ENCODE data around the gene CGB8.
"Not testable (repeated sequence)": the region's sequence is repeated elsewhere in the genome, so short reads cannot be mapped to it uniquely, and the experiment has no call there.

CGB8 gene

DNA sequence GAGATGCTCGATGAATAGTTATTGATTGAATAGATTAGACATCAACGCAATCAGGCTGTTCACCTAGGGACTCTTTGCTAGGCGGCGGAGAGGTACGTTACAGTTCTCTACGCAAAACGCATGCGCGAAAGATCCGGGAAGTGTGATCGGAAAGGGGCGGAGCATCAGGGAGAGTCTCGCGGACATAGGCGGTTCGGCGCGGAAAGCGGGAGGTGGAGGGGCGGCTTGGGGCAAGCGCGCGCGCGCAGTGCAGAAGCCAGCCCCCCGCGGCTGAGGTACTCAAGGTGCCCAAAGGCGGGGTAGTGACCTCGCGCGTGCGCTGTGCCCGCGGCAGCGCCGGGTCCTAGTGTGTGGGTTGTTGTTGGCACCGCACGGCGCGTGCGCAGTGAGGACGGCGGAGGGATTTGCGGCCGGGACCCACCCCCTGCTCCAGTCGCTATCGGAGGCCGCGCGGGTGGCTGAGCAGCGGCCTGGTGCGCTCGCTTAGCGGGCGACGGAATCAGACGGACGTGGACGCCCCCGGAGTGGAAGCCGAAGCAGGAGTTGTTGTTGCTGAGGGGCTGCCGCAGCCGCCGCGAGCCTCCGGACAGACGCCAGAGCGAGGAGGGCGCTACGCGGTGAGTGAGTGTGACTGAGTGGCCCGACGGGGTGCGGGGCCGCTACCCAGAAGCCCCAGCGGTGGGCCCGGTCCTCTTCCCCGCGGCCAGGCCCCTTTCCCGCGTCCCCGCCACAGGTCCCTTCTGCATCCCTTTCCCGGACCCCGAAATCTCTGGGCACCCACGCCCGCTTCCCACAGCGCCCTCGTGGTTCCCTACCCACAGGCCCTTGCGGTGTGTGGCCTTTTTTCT is 36.3 kb upstream of the CGB8 start, which contains the start of gene SNRNP70:
SNRNP70 (plus strand) TSS at position 432 of the 848 bp plus-strand sequence. CDS start 964 bp downstream, outside the sequence.
- DNase-seq (ENCODE audit: low read depth) = peak; percentile 98
- TF ChIP-seq, protein P1, sequence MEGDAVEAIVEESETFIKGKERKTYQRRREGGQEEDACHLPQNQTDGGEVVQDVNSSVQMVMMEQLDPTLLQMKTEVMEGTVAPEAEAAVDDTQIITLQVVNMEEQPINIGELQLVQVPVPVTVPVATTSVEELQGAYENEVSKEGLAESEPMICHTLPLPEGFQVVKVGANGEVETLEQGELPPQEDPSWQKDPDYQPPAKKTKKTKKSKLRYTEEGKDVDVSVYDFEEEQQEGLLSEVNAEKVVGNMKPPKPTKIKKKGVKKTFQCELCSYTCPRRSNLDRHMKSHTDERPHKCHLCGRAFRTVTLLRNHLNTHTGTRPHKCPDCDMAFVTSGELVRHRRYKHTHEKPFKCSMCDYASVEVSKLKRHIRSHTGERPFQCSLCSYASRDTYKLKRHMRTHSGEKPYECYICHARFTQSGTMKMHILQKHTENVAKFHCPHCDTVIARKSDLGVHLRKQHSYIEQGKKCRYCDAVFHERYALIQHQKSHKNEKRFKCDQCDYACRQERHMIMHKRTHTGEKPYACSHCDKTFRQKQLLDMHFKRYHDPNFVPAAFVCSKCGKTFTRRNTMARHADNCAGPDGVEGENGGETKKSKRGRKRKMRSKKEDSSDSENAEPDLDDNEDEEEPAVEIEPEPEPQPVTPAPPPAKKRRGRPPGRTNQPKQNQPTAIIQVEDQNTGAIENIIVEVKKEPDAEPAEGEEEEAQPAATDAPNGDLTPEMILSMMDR (conservative IDR thresholded peaks at IDR 0.05; ENCODE audit: low read depth, low read length) = no peak
- peak within 1 kb of the TSS; percentile 92 for H3K4me3 ChIP-seq (ENCODE audit: low read length)

DNA sequence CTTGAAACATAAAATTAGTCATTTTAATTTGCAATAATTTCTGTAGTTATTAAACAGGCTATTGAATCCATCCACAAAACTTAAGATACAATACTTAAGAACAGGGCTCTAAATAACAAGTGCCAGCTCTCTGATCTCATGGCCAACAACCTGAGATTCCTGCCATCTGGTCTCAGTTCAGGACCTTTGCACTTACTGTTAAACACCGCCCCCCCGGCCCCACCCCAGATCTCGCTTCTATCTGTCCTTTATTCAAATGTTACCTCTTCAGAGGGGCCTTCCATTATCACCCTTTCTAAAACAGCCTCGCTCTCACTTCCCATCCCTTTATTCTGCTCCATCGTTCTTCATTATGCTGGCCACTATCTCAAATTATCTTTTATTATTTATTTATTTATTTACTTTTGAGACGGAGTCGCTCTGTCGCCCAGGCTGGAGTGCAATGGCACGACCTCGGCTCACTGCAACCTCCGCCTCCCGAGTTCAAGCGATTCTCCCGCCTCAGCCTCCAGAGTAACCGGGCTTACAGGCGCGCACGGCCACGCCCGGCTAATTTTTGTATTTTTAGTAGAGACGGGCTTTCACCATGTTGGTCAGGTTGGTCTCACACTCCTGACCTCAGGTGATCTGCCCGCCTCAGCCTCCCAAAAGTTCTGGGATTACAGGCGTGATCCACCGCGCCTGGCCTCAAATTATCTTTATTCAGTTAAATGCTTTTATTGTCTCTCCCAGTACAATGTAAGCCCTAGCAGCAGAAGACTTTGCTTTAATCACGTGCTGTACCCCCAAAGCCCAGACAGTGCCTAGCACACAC is 35.5 kb upstream of the CGB8 start:
- H3K4me3 ChIP-seq (ENCODE audit: low read length) = peak overlapping the region; percentile 46
- no peak for DNase-seq (ENCODE audit: low read depth)
- TF ChIP-seq, protein P1 (conservative IDR thresholded peaks at IDR 0.05; ENCODE audit: low read depth, low read length) = no peak

DNA sequence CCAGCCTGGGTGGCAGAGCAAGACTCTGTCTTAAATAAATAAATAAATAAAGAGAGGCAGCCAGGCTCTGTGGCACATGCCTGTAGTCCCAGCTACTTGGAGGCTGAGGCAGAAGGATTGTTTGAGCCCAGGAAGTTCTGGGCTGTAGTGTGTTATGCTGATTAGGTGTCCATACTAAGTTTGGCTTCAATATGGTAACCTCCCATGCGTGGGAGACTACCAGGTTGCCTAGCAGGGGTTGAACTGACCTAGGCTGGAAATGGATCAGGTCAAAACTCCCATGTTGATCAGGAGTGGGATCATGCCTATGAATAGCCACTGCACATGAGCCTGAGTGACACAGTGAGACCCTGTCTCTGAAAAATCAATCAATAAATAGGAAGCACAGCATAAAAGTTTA is 32.4 kb upstream of the CGB8 start:
- TF ChIP-seq, protein P1 (conservative IDR thresholded peaks at IDR 0.05; ENCODE audit: low read depth, low read length) = no peak
- no peak overlapping the region for H3K4me3 ChIP-seq (ENCODE audit: low read length)
- no peak for DNase-seq (ENCODE audit: low read depth)

DNA sequence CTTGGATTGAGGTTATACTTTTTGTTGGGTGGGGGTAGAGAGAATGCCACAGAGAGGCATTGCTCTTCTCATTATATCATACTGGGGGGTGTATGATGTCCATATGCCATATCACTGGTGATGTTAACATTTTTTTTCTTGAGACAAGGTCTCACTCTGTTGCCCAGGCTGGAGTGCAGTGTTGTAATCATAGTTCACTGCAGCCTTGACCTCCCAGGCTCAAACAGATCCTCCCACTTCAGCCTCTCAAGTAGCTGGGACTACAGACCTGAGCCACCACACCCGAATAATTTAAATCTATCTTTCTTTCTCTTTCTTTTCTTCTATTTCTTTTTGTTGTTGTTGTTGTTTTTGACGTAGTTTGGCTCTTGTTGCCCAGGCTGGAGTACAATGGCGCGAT is 31.5 kb upstream of the CGB8 start:
- no peak overlapping the region for H3K4me3 ChIP-seq (ENCODE audit: low read length)
- no peak for DNase-seq (ENCODE audit: low read depth)
- TF ChIP-seq, protein P1 (conservative IDR thresholded peaks at IDR 0.05; ENCODE audit: low read depth, low read length) = no peak

DNA sequence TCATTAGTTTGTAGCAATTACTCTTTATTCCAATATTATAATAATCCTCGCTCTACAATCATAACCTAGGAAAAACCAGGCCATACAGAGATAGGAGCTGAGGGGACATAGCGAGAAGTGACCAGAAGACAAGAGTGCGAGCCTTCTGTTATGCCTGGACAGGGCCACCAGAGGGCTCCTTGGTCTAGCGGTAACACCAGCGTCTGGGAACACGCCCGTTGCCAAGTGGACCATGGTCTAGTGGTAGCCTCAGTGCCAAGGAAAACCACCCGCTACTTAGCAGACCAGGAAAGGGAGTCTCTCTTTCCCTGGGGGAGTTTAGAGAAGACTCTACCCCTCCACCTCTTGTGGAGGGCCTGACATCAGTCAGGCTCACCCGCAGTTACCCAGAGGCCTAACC is 26.0 kb upstream of the CGB8 start:
- TF ChIP-seq, protein P1 (conservative IDR thresholded peaks at IDR 0.05; ENCODE audit: low read depth, low read length) = peak; percentile 66
- not testable (repeated sequence) for H3K4me3 ChIP-seq (ENCODE audit: low read length); DNase-seq (ENCODE audit: low read depth)

DNA sequence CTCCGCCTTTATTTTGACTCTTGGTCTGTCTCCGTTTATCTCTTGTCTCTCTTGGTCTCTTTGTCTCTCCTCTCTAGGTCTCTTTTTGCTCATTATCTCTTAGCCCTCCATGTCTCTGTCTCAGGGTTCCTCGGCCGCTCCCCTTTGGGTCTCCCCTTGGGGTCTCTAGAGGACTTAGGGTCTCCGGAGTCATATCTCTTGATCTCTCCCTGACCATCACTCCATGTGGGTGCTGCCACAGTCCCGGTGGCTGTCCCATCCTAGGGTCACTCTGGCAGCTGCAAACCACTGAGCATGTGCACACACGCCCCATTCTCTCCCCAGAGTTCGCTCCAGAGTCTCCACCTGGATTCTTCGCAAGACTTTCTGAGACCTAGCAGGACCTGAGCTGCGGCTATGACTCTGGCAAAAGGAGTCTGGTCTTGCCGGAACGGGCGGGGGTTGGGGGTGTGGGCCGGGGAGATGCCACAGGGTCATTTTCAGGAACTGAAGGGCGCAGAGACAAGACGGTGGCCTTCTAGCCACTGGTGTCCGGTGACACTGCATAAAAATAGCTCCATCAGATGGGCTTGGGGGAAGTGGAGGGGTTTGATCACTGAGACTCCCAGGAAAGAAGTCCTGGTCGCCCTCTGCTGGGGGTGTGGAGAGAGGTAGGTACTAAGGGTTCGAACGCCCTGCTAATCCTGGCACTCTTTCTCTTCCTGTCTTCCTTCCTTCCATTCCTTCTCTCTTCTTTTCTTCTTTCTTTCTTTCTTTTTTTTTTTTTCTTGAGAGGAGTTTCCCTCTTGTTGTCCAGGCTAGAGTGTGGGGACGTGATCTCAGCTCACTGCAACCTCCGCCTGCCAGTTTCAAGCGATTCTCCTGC is 24.8 kb upstream of the CGB8 start:
- H3K4me3 ChIP-seq (ENCODE audit: low read length) = no peak overlapping the region
- no peak for DNase-seq (ENCODE audit: low read depth)
- TF ChIP-seq, protein P1 (conservative IDR thresholded peaks at IDR 0.05; ENCODE audit: low read depth, low read length) = peak; percentile 45
